Lower leg skin (tissue), 3 donors: ENCODE measurements around the gene NOL11.

ENCODE experiments used
- CTCF ChIP-seq, 3 donors: fragments of 450-650 bp; IDR thresholded peaks; one replicate each; pipeline ENCODE4 v1.5.1; 2016; ENCODE audit warnings: antibody characterized with exemption in 3 of 3, mild to moderate bottlenecking in 3 of 3, moderate library complexity in 2 of 3
- POLR2A ChIP-seq, 2 donors: fragments of 450-650 bp; IDR thresholded peaks; one replicate each; pipeline ENCODE4 v1.6.1; 2016 to 2017; ENCODE audit warnings: antibody characterized with exemption in 2 of 2, mild to moderate bottlenecking in 1 of 2, moderate library complexity in 1 of 2

DNA sequence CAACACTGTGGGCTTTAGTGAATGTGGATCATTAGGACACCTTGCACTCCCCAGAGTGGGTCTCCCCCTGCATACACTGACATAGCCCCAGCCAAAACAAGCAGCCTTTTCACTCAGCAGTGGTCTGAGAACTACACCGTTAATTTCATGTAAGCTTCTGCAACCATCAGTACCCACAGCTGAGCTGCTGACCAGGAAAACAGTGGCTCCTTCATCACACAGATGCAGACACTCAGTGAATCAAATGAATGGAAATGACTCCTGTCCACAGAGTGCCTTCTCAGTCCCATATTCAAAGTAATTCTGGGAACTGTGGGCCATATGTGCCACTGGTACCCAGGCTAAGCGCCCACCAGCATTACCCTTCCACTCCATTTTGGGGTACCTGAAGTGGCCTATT, 39.3 kb upstream of the NOL11 start:
- TF ChIP-seq CTCF (IDR thresholded peaks at IDR 0.05) (no peak), POLR2A (IDR thresholded peaks at IDR 0.05) (no peak)
